IPS-11a (cell line): ENCODE results near the gene NCKIPSD.

Experiments used
- H3K4me3 ChIP-seq: one replicate; pipeline ENCODE4 v1.5.1; 2013; ENCODE audit warnings: low read depth, low read length, control low read depth

The NCKIPSD gene

GRCh38 chr3:48628277-48629017 is 57.3 kb downstream of the NCKIPSD start:
- no peak overlapping the region for H3K4me3 ChIP-seq

GRCh38 chr3:48625600-48625999 is 60.1 kb downstream of the NCKIPSD start:
- H3K4me3 ChIP-seq: no peak overlapping the region

GRCh38 chr3:48624767-48625166 is 60.9 kb downstream of the NCKIPSD start:
- H3K4me3 ChIP-seq: no peak overlapping the region

GRCh38 chr3:48623851-48624547 is 61.7 kb downstream of the NCKIPSD start:
- no peak overlapping the region for H3K4me3 ChIP-seq
